ENCODE results near the gene NIPAL3.
"Not testable (repeated sequence)": the region's sequence is repeated elsewhere in the genome, so short reads cannot be mapped to it uniquely, and the experiment has no call there.

The NIPAL3 gene

DNA sequence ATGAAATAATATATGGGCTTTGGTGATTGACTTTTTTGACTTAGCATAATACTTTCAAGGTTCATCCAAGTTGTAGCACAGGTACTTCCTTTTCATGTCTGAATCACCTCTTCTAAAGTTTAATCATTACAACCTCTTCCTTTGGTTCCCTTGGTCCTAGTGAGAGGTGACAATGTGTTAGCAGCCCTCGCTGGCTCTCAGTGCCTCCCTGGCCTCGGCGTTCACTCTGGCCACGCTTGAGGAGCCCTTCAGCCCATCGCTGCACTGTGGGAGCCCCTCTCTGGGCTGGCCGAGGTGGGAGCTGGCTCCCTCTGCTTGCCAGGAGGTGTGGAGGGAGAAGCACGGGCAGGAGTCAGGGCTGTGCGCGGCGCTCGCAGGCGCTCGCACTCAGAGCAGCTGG is 74.1 kb downstream of the NIPAL3 start:
- no peaks in the 10 kb centered on the region for H3K79me2 ChIP-seq (ENCODE audit: control insufficient read depth, insufficient read depth, low read length, poor library complexity)
- no peak overlapping the region for H3K18ac ChIP-seq (ENCODE audit: low read length)
- H3K4me3 ChIP-seq (ENCODE audit: low read depth, low read length): no peak overlapping the region
- no peak overlapping the region for H3K27ac ChIP-seq (ENCODE audit: low read depth, low read length)
- H3K79me1 ChIP-seq (ENCODE audit: low read length): no peaks in the 10 kb centered on the region
- no peak overlapping the region for H3K4me2 ChIP-seq (ENCODE audit: low read length)
- H2BK5ac ChIP-seq (ENCODE audit: low read depth, low read length, poor library complexity): no peak overlapping the region
- H3K14ac ChIP-seq (ENCODE audit: low read length): no peak overlapping the region
- DNase-seq: no peak
- H2BK12ac ChIP-seq (ENCODE audit: low read length): no peak overlapping the region
- no CpG with 5 or more reads among the region's 13 CpGs for WGBS (ENCODE audit: extremely low coverage, insufficient coverage, insufficient read length)
- no peak overlapping the region for H3K9ac ChIP-seq (ENCODE audit: low read length)
- no peak overlapping the region for H4K91ac ChIP-seq (ENCODE audit: low read depth, low read length)
- H3K4me1 ChIP-seq (ENCODE audit: control insufficient read depth in 1 of 2, insufficient read depth in 2 of 2, low read length in 2 of 2): no peaks in the 10 kb centered on the region
- no peak overlapping the region for H4K12ac ChIP-seq (ENCODE audit: low read depth, low read length)
- H3K4ac ChIP-seq (ENCODE audit: low read depth, low read length): no peak overlapping the region
- no peak overlapping the region for H2BK120ac ChIP-seq (ENCODE audit: insufficient read depth, low read length, poor library complexity)
- H4K8ac ChIP-seq (ENCODE audit: low read depth, low read length): no peak overlapping the region
- H3K36me3 ChIP-seq (ENCODE audit: control insufficient read depth in 1 of 2, insufficient read depth in 2 of 2, low read length in 2 of 2): no peaks in the 10 kb centered on the region
- H2AK5ac ChIP-seq (ENCODE audit: low read length): no peak overlapping the region
- no peak overlapping the region for H2AFZ ChIP-seq (ENCODE audit: insufficient read depth, low read length, poor library complexity)
- no peak overlapping the region for H3K23ac ChIP-seq (ENCODE audit: low read length)
- peaks cover 12% of the 10 kb centered on the region for H3K9me3 ChIP-seq (ENCODE audit: insufficient read depth, low read depth, low read length)
- H3K27me3 ChIP-seq (ENCODE audit: insufficient read depth, low read length): no peaks in the 10 kb centered on the region

DNA sequence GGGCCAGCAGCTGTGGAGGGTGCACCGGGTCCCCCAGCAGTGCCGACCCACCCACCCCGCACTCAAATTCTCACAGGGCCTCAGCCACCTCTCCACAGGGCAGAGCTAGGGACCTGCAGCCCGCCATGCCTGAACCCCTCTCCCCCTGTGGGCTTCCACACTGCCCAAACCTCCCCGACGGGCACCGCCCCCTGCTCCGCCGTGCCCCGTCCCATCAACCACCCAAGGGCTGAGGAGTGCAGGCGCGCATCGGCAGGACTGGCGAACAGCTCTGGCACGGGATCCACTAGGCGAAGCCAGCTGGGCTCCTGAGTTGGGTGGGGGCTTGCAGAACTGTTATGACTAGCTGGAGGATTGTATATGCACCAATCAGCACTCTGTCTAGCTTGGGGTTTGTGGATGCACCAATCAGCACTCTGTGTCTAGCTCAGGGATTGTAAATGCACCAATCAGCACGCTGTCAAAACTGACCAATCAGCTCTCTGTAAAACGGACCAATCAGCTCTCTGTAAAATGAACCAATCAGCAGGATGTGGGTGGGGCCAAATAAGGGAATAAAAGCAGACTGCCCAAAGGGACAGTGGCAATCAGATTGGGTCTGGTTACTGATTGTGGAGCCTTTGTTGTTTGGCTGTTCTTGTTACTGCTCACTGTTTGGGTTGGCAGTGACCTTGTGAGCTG is 74.6 kb downstream of the NIPAL3 start:
- no CpG with 5 or more reads among the region's 18 CpGs for WGBS (ENCODE audit: extremely low coverage, insufficient coverage, insufficient read length)
- Histone ChIP-seq H3K18ac (ENCODE audit: low read length) (no peak overlapping the region), H3K4ac (ENCODE audit: low read depth, low read length) (no peak overlapping the region)

DNA sequence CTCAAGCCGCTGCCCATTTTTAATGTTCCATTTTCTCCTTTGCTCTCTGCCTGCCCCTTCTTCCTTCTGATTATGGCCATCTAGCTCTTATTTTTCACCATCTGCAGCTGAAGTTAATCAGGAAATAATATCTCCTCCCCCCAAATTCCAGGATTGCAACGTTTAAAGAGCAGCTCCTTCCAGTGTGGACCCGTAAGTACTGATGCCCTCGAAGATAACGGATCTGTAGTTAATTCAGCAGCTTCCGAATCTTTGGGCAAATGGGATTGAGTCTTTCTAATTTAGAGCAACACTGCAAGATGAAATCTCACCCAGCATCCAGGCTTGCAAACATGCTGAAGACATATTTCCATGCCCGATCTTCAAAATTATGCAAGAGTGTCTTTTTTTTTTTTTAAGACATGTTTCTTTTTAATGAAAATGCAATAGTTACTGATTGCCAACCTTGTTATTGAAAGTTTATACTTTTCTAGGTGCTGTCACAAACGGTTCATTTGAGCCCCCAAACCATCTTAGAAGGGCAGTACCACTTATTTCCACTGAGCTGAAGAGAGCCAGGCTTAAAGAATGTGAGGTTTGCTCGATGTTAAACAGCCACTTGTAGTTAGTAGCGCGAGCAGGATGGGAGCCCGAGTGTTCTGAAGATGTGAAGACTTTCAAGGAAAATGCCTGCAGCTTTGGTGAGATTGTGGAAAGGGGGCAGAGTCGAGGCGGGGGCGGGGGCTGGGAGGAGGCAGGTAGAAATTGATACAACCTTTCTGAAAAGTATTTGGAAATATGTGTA is 76.2 kb downstream of the NIPAL3 start:
- Histone ChIP-seq H2BK120ac (ENCODE audit: insufficient read depth, low read length, poor library complexity) (no peak overlapping the region), H2BK5ac (ENCODE audit: low read depth, low read length, poor library complexity) (no peak overlapping the region), H3K27ac (ENCODE audit: low read depth, low read length) (no peak overlapping the region), H4K12ac (ENCODE audit: low read depth, low read length) (no peak overlapping the region), H3K79me1 (ENCODE audit: low read length) (no peaks in the 10 kb centered on the region), H4K91ac (ENCODE audit: low read depth, low read length) (no peak overlapping the region), H2AFZ (ENCODE audit: insufficient read depth, low read length, poor library complexity) (no peak overlapping the region), H2AK5ac (ENCODE audit: low read length) (no peak overlapping the region), H4K8ac (ENCODE audit: low read depth, low read length) (no peak overlapping the region), H3K4me1 (ENCODE audit: control insufficient read depth in 1 of 2, insufficient read depth in 2 of 2, low read length in 2 of 2) (no peaks in the 10 kb centered on the region), H3K23ac (ENCODE audit: low read length) (no peak overlapping the region), H3K14ac (ENCODE audit: low read length) (no peak overlapping the region), H3K4ac (ENCODE audit: low read depth, low read length) (no peak overlapping the region), H3K79me2 (ENCODE audit: control insufficient read depth, insufficient read depth, low read length, poor library complexity) (no peaks in the 10 kb centered on the region), H3K27me3 (ENCODE audit: insufficient read depth, low read length) (no peaks in the 10 kb centered on the region), H3K4me2 (ENCODE audit: low read length) (no peak overlapping the region), H3K36me3 (ENCODE audit: control insufficient read depth in 1 of 2, insufficient read depth in 2 of 2, low read length in 2 of 2) (no peaks in the 10 kb centered on the region), H3K9me3 (ENCODE audit: insufficient read depth, low read depth, low read length) (peaks cover 12% of the 10 kb centered on the region), H2BK12ac (ENCODE audit: low read length) (no peak overlapping the region), H3K18ac (ENCODE audit: low read length) (no peak overlapping the region), H3K4me3 (ENCODE audit: low read depth, low read length) (no peak overlapping the region), H3K9ac (ENCODE audit: low read length) (no peak overlapping the region)
- no peak for DNase-seq
- WGBS (ENCODE audit: extremely low coverage, insufficient coverage, insufficient read length): no CpG with 5 or more reads among the region's 15 CpGs

More for the DNA sequence above, 74.6 kb downstream of the NIPAL3 start:
- no peak overlapping the region for H3K9ac ChIP-seq (ENCODE audit: low read length)
- H3K79me1 ChIP-seq (ENCODE audit: low read length): no peaks in the 10 kb centered on the region
- no peak overlapping the region for H2AFZ ChIP-seq (ENCODE audit: insufficient read depth, low read length, poor library complexity)
- no peak overlapping the region for H2BK120ac ChIP-seq (ENCODE audit: insufficient read depth, low read length, poor library complexity)
- no peaks in the 10 kb centered on the region for H3K36me3 ChIP-seq (ENCODE audit: control insufficient read depth in 1 of 2, insufficient read depth in 2 of 2, low read length in 2 of 2)
- no peaks in the 10 kb centered on the region for H3K79me2 ChIP-seq (ENCODE audit: control insufficient read depth, insufficient read depth, low read length, poor library complexity)
- H4K8ac ChIP-seq (ENCODE audit: low read depth, low read length): no peak overlapping the region
- DNase-seq: no peak
- no peak overlapping the region for H3K4me3 ChIP-seq (ENCODE audit: low read depth, low read length)
- H2AK5ac ChIP-seq (ENCODE audit: low read length): no peak overlapping the region
- no peaks in the 10 kb centered on the region for H3K4me1 ChIP-seq (ENCODE audit: control insufficient read depth in 1 of 2, insufficient read depth in 2 of 2, low read length in 2 of 2)
- H3K27me3 ChIP-seq (ENCODE audit: insufficient read depth, low read length): no peaks in the 10 kb centered on the region
- H4K12ac ChIP-seq (ENCODE audit: low read depth, low read length): no peak overlapping the region
- H3K14ac ChIP-seq (ENCODE audit: low read length): no peak overlapping the region
- H3K27ac ChIP-seq (ENCODE audit: low read depth, low read length): no peak overlapping the region
- H3K4me2 ChIP-seq (ENCODE audit: low read length): no peak overlapping the region
- H2BK5ac ChIP-seq (ENCODE audit: low read depth, low read length, poor library complexity): no peak overlapping the region
- H3K9me3 ChIP-seq (ENCODE audit: insufficient read depth, low read depth, low read length): peaks cover 12% of the 10 kb centered on the region
- no peak overlapping the region for H2BK12ac ChIP-seq (ENCODE audit: low read length)
- no peak overlapping the region for H3K23ac ChIP-seq (ENCODE audit: low read length)
- no peak overlapping the region for H4K91ac ChIP-seq (ENCODE audit: low read depth, low read length)

DNA sequence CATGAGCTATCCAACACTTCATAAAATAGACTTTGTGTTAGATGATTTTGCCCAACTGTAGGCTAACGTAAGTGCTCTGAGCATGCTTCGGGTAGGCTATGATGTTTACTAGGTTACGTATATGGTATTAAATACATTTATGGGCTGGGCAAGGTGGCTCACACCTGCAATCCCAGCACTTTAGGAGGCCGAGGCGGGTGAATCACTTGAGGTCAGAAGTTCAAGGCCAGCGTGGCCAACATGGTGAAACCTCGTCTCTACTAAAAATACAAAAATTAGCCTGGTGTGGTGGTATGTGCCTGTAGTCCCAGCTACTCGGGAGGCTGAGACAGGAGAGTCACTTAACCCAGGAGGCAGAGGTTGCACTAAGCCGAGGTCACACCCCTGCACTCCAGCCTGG is 77.3 kb downstream of the NIPAL3 start:
- not testable (repeated sequence) for H3K4me3 ChIP-seq (ENCODE audit: low read depth, low read length); H4K8ac ChIP-seq (ENCODE audit: low read depth, low read length); H2BK120ac ChIP-seq (ENCODE audit: insufficient read depth, low read length, poor library complexity); H3K23ac ChIP-seq (ENCODE audit: low read length); H4K91ac ChIP-seq (ENCODE audit: low read depth, low read length); H2BK5ac ChIP-seq (ENCODE audit: low read depth, low read length, poor library complexity); H3K79me2 ChIP-seq (ENCODE audit: control insufficient read depth, insufficient read depth, low read length, poor library complexity); H3K14ac ChIP-seq (ENCODE audit: low read length); H3K79me1 ChIP-seq (ENCODE audit: low read length); H3K18ac ChIP-seq (ENCODE audit: low read length); H3K4ac ChIP-seq (ENCODE audit: low read depth, low read length); H3K27me3 ChIP-seq (ENCODE audit: insufficient read depth, low read length); H3K4me1 ChIP-seq (ENCODE audit: control insufficient read depth in 1 of 2, insufficient read depth in 2 of 2, low read length in 2 of 2); DNase-seq; H3K4me2 ChIP-seq (ENCODE audit: low read length); H3K27ac ChIP-seq (ENCODE audit: low read depth, low read length); H3K9ac ChIP-seq (ENCODE audit: low read length); H2AFZ ChIP-seq (ENCODE audit: insufficient read depth, low read length, poor library complexity); H3K36me3 ChIP-seq (ENCODE audit: control insufficient read depth in 1 of 2, insufficient read depth in 2 of 2, low read length in 2 of 2); H2AK5ac ChIP-seq (ENCODE audit: low read length); H2BK12ac ChIP-seq (ENCODE audit: low read length); H4K12ac ChIP-seq (ENCODE audit: low read depth, low read length)
- H3K9me3 ChIP-seq (ENCODE audit: insufficient read depth, low read depth, low read length): peaks cover 12% of the 10 kb centered on the region
- no CpG with 5 or more reads among the region's 9 CpGs for WGBS (ENCODE audit: extremely low coverage, insufficient coverage, insufficient read length)
